Skeletal muscle satellite cell (primary cell): ENCODE measurements around the gene ACOT4.
"Not testable (repeated sequence)": the region's sequence is repeated elsewhere in the genome, so short reads cannot be mapped to it uniquely, and the experiment has no call there.

Source experiments
- H3K27me3 ChIP-seq: 2 replicates; pipeline ENCODE4 v1.7.0; 2013; ENCODE audit warnings: low read length; ENCODE audit not compliant: control insufficient read depth, insufficient read depth
- H3K36me3 ChIP-seq: 2 replicates; pipeline ENCODE4 v1.7.0; 2013; ENCODE audit warnings: mild to moderate bottlenecking, control low read depth, low read length; ENCODE audit not compliant: insufficient read depth
- H3K4me1 ChIP-seq: 2 replicates; pipeline ENCODE4 v1.7.0; 2013; ENCODE audit warnings: low read length; ENCODE audit not compliant: control insufficient read depth, insufficient read depth
- H3K4me2 ChIP-seq: 2 replicates; pipeline ENCODE4 v1.7.0; 2013; ENCODE audit warnings: mild to moderate bottlenecking, low read length
- H3K4me3 ChIP-seq: 2 replicates; pipeline ENCODE4 v1.7.0; 2013; ENCODE audit warnings: low read length
- H3K9ac ChIP-seq: 2 replicates; pipeline ENCODE4 v1.7.0; 2013; ENCODE audit warnings: mild to moderate bottlenecking, low read depth, low read length, moderate library complexity
- H3K9me3 ChIP-seq: replicated peaks from 2 replicates; pipeline ENCODE4 v1.7.0; 2013; ENCODE audit warnings: mild to moderate bottlenecking, control low read depth, low read length

The ACOT4 gene

DNA sequence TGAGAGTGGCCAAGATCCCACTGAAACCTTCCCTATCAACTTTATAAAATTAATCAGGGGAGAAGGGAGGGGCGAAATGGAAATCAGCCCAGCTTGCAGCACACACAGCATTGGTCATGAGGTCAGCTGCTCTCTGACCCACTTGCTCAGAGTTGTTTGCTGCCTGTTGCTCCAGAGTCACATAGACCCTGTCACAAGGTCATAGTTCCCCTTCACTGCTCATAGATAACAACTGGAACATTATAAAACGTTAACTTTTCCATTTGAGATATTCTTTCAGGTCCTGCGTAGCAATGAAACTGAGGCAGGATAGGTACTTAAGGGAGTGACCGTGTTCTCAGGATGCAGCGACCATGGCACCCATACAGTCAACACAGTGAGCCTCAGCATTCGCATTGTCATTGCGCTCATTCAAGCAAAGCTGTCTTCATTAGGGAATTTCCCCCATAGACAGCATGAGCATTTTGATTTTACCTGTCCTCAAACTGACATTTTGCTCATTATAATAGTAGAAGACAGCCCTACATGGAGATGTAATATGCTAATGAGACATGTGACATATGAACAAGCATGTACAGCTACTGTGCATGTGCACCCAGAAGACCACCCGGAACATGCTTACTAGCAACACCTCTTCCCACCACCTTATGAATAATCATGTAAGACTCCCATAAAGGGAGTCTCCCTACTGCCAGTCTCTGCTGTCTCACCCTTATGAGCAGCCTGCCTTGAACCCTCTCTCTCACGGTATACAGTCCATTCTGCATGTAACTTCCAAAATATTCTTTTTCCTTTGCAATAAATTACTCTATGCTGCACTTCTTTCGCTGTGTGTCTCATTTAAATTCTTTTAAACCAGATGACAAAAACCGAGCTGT lies 9.3 kb upstream of the ACOT4 start:
- H3K4me1 ChIP-seq, H3K4me2 ChIP-seq, H3K9ac ChIP-seq, H3K4me3 ChIP-seq, H3K9me3 ChIP-seq, H3K27me3 ChIP-seq, H3K36me3 ChIP-seq: not testable (repeated sequence)

DNA sequence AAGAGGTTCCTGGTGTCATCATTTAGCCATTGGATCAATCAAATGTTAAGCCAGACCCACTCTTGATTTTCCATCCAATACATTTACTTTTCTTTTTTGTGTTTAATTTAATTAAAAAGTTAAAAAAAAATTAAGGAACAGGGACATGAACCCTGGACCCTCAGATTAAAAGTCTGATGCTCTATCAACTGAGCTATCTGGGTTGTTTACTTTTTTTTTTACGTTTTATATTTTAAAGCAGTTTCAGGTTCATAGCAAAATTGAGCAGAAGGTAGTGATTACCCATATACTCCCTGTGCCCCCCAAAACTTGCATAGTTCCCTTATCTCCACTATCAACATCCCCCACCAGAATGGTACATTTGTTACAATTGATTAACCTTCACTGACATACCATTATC lies 3.0 kb upstream of the ACOT4 start:
- H3K36me3 ChIP-seq = no peaks in the 10 kb centered on the region
- no peak overlapping the region for H3K4me3 ChIP-seq
- H3K27me3 ChIP-seq = no peaks in the 10 kb centered on the region
- peaks cover 10% of the 10 kb centered on the region for H3K4me1 ChIP-seq
- no peaks in the 10 kb centered on the region for H3K9me3 ChIP-seq
- H3K4me2 ChIP-seq = no peak overlapping the region
- H3K9ac ChIP-seq = no peak overlapping the region

DNA sequence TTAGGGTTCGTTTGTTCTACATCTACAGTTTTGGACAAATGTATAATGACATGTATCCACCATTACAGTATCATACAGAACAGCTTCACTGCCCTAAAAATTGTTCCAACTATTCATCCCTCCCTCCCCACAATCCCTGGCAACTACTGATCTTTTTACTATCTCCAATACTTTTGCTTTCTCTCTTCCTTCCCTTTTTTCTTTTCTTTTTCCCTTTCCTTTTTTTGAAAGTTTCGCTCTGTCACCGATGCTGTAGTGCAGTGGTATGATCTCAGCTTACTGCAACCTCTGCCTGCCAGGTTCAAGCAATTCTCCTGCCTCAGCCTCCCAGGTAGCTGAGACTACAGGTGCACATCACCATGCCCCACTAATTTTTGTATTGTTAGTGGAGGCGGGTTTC lies 2.6 kb upstream of the ACOT4 start:
- H3K9ac ChIP-seq = no peak overlapping the region
- H3K4me3 ChIP-seq = no peak overlapping the region
- H3K27me3 ChIP-seq = no peaks in the 10 kb centered on the region
- no peaks in the 10 kb centered on the region for H3K36me3 ChIP-seq
- no peak overlapping the region for H3K4me2 ChIP-seq
- peaks cover 10% of the 10 kb centered on the region for H3K4me1 ChIP-seq
- no peaks in the 10 kb centered on the region for H3K9me3 ChIP-seq

DNA sequence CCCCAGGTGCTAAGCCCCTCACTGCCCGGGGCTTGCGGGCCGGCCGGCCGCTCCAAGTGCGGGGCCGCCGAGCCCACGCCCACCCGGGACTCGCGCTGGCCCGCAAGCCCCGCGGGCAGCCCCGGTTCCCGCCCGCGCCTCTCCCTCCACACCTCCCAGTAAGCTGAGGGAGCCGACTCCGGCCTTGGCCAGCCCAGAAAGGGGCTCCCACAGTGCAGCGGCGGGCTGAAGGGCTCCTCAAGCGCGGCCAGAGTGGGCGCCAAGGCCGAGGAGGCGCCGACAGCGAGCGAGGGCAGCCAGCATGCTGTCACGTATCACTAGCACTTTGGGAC lies 1.0 kb upstream of the ACOT4 start:
- not testable (repeated sequence) for H3K27me3 ChIP-seq, H3K9me3 ChIP-seq, H3K9ac ChIP-seq, H3K4me2 ChIP-seq, H3K36me3 ChIP-seq, H3K4me3 ChIP-seq, H3K4me1 ChIP-seq

DNA sequence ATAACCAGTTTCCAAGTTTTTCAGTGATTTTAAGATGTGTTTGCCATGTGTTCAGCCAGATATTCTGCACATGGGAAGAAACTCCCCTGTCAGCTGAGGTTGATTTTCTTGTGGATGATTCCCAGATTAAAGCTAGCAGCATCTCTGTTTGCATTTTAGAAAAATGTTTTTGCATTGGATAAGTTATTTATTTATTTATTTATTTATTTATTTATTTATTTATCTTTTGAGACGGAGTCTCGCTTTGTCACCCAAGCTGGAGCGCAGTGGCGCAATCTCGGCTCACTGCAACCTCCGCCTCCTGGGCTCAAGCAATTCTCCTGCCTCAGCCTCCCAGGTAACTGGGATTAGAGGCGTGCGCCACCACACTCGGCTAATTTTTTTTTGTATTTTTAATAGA lies 2.8 kb downstream of the ACOT4 start:
- H3K27me3 ChIP-seq = peaks cover 5% of the 10 kb centered on the region
- no peak overlapping the region for H3K9ac ChIP-seq
- H3K9me3 ChIP-seq = no peaks in the 10 kb centered on the region
- no peak overlapping the region for H3K4me2 ChIP-seq
- H3K4me3 ChIP-seq = no peak overlapping the region
- H3K36me3 ChIP-seq = no peaks in the 10 kb centered on the region
- peaks cover 10% of the 10 kb centered on the region for H3K4me1 ChIP-seq

DNA sequence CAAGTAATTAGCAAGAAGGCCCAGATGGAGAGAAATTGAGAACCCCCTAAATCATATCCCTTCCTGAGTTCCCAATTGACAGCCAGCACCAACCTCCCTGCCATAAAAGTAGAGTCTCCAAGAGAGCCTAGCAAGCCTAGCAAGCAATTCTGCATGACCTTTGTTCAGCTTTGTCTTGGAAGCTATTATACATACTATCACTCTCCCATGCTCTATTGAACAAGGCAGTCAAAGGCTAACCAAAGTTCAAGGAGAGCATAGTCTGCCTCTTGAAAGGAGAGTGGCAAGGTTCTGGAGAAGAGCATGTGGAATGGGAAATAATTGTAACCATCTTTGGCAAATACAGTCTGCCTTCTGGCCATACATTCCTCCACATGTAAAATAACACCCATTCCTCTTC lies 7.8 kb downstream of the ACOT4 start:
- Histone ChIP-seq H3K27me3 (peaks cover 11% of the 10 kb centered on the region), H3K36me3 (no peaks in the 10 kb centered on the region), H3K4me1 (no peaks in the 10 kb centered on the region), H3K9me3 (no peaks in the 10 kb centered on the region), H3K4me2 (no peak overlapping the region), H3K9ac (no peak overlapping the region), H3K4me3 (no peak overlapping the region)

DNA sequence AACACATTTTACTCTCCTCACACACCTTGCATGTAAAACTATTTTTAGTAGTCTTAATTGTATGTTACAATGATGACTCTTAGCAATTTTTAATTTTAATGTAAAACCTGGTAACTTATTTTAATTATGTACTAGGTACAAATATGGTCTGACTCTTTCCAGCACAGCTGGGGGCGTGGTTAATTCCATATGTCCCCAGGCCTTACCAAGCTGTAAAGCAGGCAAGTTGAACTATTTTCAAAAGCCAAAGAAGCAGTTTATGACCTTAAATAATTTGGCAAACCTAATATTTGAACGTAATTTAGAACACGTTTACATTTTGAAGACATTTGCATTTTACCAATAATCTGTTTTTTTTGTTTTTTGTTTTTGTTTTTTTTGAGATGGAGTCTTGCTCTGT lies 11.3 kb downstream of the ACOT4 start:
- no peak overlapping the region for H3K9ac ChIP-seq
- no peak overlapping the region for H3K4me2 ChIP-seq
- no peaks in the 10 kb centered on the region for H3K9me3 ChIP-seq
- H3K36me3 ChIP-seq = no peaks in the 10 kb centered on the region
- H3K4me1 ChIP-seq = no peaks in the 10 kb centered on the region
- H3K4me3 ChIP-seq = no peak overlapping the region
- H3K27me3 ChIP-seq = peaks cover 11% of the 10 kb centered on the region

DNA sequence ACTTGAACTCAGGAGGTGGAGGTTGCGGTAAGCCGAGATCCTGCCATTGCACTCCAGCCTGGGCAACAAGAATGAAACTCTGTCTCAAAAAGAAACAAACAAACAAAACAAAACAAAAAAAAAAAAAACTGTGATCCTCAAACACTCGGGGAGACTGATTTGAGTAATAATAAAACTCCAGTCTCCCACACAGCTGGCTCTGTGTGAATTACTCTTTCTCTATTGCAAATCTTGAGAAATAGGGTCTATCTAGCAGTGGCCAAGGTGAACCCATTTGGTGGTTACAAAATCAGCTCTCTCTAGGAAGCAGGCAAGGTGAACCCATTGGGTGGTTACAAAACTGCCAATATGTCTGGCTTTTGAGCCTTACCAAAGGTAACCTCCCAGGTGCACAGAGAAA lies 14.6 kb downstream of the ACOT4 start:
- H3K36me3 ChIP-seq = no peaks in the 10 kb centered on the region
- H3K4me3 ChIP-seq = no peak overlapping the region
- H3K9ac ChIP-seq = no peak overlapping the region
- no peak overlapping the region for H3K4me2 ChIP-seq
- no peaks in the 10 kb centered on the region for H3K27me3 ChIP-seq
- no peaks in the 10 kb centered on the region for H3K4me1 ChIP-seq
- peaks cover 2% of the 10 kb centered on the region for H3K9me3 ChIP-seq

DNA sequence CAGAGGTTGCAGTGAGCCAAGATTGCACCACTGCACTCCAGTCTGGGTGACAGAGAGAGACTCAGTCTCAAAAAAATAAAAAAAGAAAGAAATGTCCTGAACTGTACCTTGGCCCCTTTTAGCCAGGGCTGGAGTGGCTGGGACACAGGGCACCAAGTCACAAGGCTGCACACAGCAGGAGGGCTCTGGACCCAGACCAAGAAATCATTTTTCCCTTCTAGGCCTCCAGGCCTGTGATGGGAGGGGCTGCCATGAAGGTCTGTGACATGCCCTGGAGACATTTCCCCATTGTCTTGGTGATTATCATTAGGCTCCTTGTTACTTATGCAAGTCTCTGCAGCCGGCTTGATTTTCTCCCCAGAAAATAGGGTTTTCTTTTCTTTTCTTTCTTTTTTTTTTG lies 15.6 kb downstream of the ACOT4 start:
- no peaks in the 10 kb centered on the region for H3K27me3 ChIP-seq
- H3K9ac ChIP-seq = no peak overlapping the region
- no peaks in the 10 kb centered on the region for H3K4me1 ChIP-seq
- no peak overlapping the region for H3K4me2 ChIP-seq
- peaks cover 2% of the 10 kb centered on the region for H3K9me3 ChIP-seq
- H3K4me3 ChIP-seq = no peak overlapping the region
- no peaks in the 10 kb centered on the region for H3K36me3 ChIP-seq

DNA sequence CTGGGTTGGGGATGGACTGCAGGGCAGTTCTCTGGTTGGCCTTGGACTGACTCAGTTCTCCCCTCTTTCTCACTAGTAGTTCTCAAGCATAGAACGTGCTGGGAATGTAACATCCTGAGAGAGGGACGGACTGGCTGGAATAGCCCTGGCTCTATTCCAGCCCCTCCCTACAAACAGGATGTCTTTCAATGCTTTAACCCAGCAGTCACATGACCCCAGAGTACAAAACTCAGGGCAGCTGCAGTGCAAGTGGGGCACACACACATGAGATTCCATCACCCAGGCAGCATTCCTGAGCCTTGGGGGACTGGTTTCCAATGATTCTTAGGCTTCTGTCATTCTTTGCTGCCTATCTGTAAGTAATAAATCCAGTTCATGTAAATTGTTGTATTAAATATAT lies 19.0 kb downstream of the ACOT4 start:
- H3K27me3 ChIP-seq = no peaks in the 10 kb centered on the region
- H3K9me3 ChIP-seq = peaks cover 2% of the 10 kb centered on the region
- H3K9ac ChIP-seq = no peak overlapping the region
- no peak overlapping the region for H3K4me2 ChIP-seq
- no peaks in the 10 kb centered on the region for H3K4me1 ChIP-seq
- no peak overlapping the region for H3K4me3 ChIP-seq
- H3K36me3 ChIP-seq = no peaks in the 10 kb centered on the region

DNA sequence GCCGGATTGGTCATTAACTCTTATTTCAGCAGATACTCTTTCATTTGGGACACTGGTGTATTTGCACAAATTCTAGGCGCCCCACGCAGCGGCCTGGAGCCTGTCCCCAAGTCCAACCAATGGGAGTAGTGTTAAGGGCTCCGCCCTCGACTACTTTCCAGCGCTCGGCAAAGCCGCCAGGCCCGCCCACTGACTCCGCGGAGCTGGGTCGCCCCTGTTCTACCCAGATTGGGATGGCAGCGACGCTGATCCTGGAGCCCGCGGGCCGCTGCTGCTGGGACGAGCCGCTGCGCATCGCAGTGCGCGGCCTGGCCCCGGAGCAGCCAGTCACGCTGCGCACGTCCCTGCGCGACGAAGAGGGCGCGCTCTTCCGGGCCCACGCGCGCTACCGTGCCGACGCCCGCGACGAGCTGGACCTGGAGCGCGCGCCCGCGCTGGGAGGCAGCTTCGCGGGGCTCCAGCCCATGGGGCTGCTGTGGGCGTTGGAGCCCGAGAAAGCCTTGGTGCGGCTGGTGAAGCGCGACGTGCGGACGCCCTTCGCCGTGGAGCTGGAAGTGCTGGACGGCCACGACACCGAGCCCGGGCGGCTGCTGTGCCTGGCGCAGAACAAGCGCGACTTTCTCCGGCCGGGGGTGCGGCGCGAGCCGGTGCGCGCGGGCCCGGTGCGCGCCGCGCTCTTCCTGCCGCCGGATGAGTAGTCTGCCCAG lies 20.8 kb downstream of the ACOT4 start, which contains the start of gene ACOT6:
TSS of gene ACOT6 (plus strand) at position 179 of the 707 bp plus-strand sequence. CDS start at position 234, 55 bp downstream.
- Histone ChIP-seq H3K36me3 (no peaks in the 10 kb centered on the region), H3K4me1 (no peaks in the 10 kb centered on the region), H3K27me3 (no peaks in the 10 kb centered on the region), H3K9ac (peak within 1 kb of the TSS; percentile 57), H3K9me3 (peaks cover 2% of the 10 kb centered on the region), H3K4me3 (peak within 1 kb of the TSS; percentile 77), H3K4me2 (peak within 1 kb of the TSS; percentile 90)

DNA sequence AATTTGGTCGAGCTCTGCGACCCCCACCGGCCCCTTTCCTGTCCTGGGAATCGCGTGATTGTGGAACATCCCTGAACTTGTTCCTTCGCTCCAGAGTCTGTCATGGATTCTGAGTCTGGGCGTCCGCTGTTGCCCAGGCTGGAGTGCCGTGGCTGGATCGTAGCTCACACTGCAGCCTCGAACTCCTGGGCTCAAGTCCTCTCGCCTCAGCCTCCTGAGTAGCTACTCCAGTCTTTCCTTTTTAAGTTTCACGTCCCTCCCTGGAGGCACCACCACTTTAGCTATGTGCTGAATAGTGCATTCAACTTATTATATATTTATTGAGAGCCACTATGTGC lies 21.3 kb downstream of the ACOT4 start:
- Histone ChIP-seq H3K4me2 (peak overlapping the region; percentile 90), H3K9me3 (peaks cover 2% of the 10 kb centered on the region), H3K36me3 (no peaks in the 10 kb centered on the region), H3K9ac (peak overlapping the region; percentile 57), H3K27me3 (no peaks in the 10 kb centered on the region), H3K4me3 (peak overlapping the region; percentile 77), H3K4me1 (no peaks in the 10 kb centered on the region)
